Sigmoid colon (tissue), 7 donors: Measurements from ENCODE around the gene MAP3K3. TPM values are rescaled to one million over a fixed set of nuclear protein-coding genes. Genes with fewer than 3 reads are reported as not detected.

Experiments used
- DNase-seq: peaks from one replicate; pipeline ENCODE4 v3.0.0-alpha.2; 2019
- H3K27ac ChIP-seq, 4 donors: fragments of 200-600 bp; sonication (generic); one replicate each; pipeline ENCODE4 v1.5.1; 2016 to 2019; ENCODE audit warnings: mild to moderate bottlenecking in 1 of 4
- H3K27me3 ChIP-seq, 3 donors: fragments of 200-600 bp; sonication (generic); one replicate each; pipeline ENCODE4 v1.5.1; 2019; ENCODE audit warnings: mild to moderate bottlenecking in 1 of 3
- H3K36me3 ChIP-seq, 4 donors: fragments of 200-600 bp; sonication (generic); one replicate each; pipeline ENCODE4 v1.5.1; 2016 to 2019
- H3K4me1 ChIP-seq, 4 donors: fragments of 200-600 bp; sonication (generic); one replicate each; pipeline ENCODE4 v1.5.1; 2017 to 2019
- H3K4me3 ChIP-seq, 4 donors: fragments of 200-600 bp; sonication (generic); one replicate each; pipeline ENCODE4 v1.5.1; 2017 to 2019; ENCODE audit warnings: mild to moderate bottlenecking in 2 of 4, moderate library complexity in 1 of 4
- H3K9me3 ChIP-seq, 4 donors: fragments of 200-600 bp in 3 of 4; sonication (generic) in 3 of 4; one replicate each; pipeline versions ENCODE4 v1.5.1 to v1.6.1; 2013 to 2019
- EP300 ChIP-seq, 4 donors: sonication (generic); formaldehyde crosslinking; IDR thresholded peaks; one replicate each; pipeline ENCODE4 v1.6.1; 2017; ENCODE audit warnings: antibody characterized with exemption in 4 of 4
- POLR2A ChIP-seq, 2 donors: fragments of 450-650 bp; IDR thresholded peaks; one replicate each; pipeline ENCODE4 v1.6.1; 2016; ENCODE audit warnings: antibody characterized with exemption in 2 of 2, mild to moderate bottlenecking in 2 of 2, moderate library complexity in 2 of 2
- POLR2AphosphoS5 ChIP-seq, 4 donors: sonication (generic); formaldehyde crosslinking; IDR thresholded peaks; one replicate each; pipeline ENCODE4 v1.6.1; 2017; ENCODE audit warnings: antibody characterized with exemption in 4 of 4
- WGBS, 2 donors: extraction: QIAGEN DNeasy Blood & Tissue Kit; methylation state at CpG; one replicate each; pipeline ENCODE4 v1.1.7; 2013; 5-methylcytosine and 5-hydroxymethylcytosine counted together
- intact Hi-C: fragments of 100-400 bp; cut with DNase I; formaldehyde crosslinking; loops from one replicate; pipeline ENCODE4 v1.15.1; 2023
- polyA plus RNA-seq, 3 donors: library from polyadenylated mRNA; stranded (reverse); fragments of 200-250 nt; gene quantifications; one replicate each; pipeline ENCODE4 v1.2.3, GENCODE V29; 2013
- total RNA-seq, 4 donors: library from RNA; depleted of rRNA; stranded (reverse); fragments of >200 nt; gene quantifications; one replicate each; pipeline ENCODE4 v1.1.0, GENCODE V29; 2016
- TF ChIP-seq, protein P1 (sequence below), 4 experiments: fragments of 450-650 bp in 3 of 4; fragments of 200-600 bp in 1 of 4; IDR thresholded peaks; one replicate each; pipeline ENCODE4 v1.5.1; 2016 to 2019; ENCODE audit warnings: antibody characterized with exemption in 4 of 4, mild to moderate bottlenecking in 3 of 4, moderate library complexity in 2 of 4
- donor health status: healthy with polysubstance abuse.
- donor health status: Bipolar disorder and iron deficiency.
- donor health status: healthy.

MAP3K3 gene
- total and polyA plus RNA-seq, 7 donors: 4.4 to 68.7 (median 51.5) TPM

DNA sequence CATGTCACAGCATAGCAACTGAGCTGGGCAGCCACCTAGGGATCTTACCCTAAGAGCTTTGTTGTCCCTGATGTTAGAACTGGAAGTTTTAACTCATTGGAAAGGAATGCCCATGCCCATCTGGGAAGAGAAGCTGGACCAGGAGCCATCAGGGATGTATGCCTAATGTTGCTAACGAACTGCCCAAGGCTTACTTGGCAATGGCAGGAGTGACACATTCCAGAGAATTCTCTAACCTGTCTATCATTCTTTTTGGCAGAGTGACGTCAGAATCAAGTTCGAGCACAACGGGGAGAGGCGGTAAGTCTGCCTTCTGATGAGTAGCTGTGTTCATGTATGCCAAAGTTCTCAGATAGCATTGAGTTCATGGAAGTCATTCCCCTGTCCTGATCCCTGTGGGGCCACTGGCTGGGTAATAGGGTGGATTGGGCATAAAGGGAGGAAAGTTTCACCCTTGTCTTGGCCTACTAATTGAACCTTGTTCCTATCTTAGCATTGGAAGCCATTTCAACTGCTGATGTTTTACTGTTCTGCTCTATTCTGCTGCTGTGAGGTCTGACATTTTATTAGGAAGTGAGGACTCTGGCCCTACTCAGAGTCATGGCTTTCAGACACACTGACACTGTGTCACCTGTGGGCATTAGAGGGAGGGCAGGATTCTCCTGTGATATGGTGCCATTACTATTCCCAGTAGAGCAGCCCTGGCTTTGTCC is 23.7 kb downstream of the MAP3K3 start:
- Histone ChIP-seq H3K36me3 (peaks cover 0 to 34% (median 10%) of the 10 kb centered on the region in 4 donors), H3K4me1 (peaks cover 0 to 32% (median 24%) of the 10 kb centered on the region in 4 donors), H3K27me3 (no peaks in the 10 kb centered on the region), H3K4me3 (no peak overlapping the region), H3K9me3 (no peaks in the 10 kb centered on the region), H3K27ac (peak overlapping the region in 3 of 4 donors; percentile 35 to 55 (median 40))
- no peak for TF ChIP-seq POLR2AphosphoS5 (IDR thresholded peaks at IDR 0.05)
- no peak for TF ChIP-seq EP300 (IDR thresholded peaks at IDR 0.05)
- TF ChIP-seq POLR2A (IDR thresholded peaks at IDR 0.05): no peak
- TF ChIP-seq, protein P1, sequence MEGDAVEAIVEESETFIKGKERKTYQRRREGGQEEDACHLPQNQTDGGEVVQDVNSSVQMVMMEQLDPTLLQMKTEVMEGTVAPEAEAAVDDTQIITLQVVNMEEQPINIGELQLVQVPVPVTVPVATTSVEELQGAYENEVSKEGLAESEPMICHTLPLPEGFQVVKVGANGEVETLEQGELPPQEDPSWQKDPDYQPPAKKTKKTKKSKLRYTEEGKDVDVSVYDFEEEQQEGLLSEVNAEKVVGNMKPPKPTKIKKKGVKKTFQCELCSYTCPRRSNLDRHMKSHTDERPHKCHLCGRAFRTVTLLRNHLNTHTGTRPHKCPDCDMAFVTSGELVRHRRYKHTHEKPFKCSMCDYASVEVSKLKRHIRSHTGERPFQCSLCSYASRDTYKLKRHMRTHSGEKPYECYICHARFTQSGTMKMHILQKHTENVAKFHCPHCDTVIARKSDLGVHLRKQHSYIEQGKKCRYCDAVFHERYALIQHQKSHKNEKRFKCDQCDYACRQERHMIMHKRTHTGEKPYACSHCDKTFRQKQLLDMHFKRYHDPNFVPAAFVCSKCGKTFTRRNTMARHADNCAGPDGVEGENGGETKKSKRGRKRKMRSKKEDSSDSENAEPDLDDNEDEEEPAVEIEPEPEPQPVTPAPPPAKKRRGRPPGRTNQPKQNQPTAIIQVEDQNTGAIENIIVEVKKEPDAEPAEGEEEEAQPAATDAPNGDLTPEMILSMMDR (IDR thresholded peaks at IDR 0.05): no peak
- no peak for DNase-seq
- intact Hi-C loops: no loop called here
- 97% methylated on average over 5 of the region's 5 CpGs for WGBS, 2 donors

GRCh38 chr17:63646488-63646806 is 24.2 kb downstream of the MAP3K3 start:
- no peak overlapping the region for H3K4me3 ChIP-seq
- H3K27me3 ChIP-seq: no peaks in the 10 kb centered on the region
- WGBS, 2 donors: 67 to 83% methylated on average over 1 of the region's 1 CpG
- peaks cover 0 to 34% (median 10%) of the 10 kb centered on the region in 4 donors for H3K36me3 ChIP-seq
- no peak for TF ChIP-seq POLR2AphosphoS5 (IDR thresholded peaks at IDR 0.05)
- TF ChIP-seq EP300 (IDR thresholded peaks at IDR 0.05): no peak
- TF ChIP-seq, protein P1 (IDR thresholded peaks at IDR 0.05): no peak
- intact Hi-C loops: no loop called here
- peaks cover 0 to 32% (median 24%) of the 10 kb centered on the region in 4 donors for H3K4me1 ChIP-seq
- H3K27ac ChIP-seq: peak overlapping the region in 3 of 4 donors; percentile 40 to 55 (median 51)
- no peak for DNase-seq
- H3K9me3 ChIP-seq: no peaks in the 10 kb centered on the region

DNA sequence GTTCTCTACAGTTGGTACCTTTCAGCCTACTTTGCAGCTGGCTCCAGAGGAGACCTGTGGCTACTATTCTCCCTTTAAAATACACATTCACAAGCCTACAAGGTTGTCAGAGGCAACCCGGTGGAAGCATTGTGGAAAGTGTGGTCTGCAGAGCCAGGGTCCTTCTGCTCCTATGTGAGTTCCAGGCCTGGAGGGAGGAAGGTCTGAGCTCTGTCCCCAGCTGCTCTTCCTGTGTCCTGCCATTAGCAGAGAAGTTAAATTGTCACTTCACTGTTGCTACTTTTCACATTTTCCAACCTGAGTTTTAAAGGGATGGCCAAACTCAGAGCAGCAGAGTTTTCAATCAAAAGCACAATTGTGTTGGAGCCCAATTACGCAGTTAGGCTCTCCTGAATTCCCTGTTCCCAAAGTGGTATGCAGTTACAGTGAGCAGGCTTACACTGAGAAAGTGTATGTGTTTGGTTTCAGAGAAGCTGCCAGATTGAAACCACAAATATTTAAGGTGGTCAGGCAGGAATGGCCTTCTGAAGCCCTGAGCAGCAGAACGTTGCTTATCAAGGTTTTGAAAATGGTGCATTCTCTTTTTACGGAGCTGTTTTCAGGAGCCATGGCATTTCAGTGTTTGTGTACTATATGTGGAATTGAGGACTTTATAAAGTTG is 25.0 kb downstream of the MAP3K3 start:
- H3K4me3 ChIP-seq: no peak overlapping the region
- no peak for DNase-seq
- no peaks in the 10 kb centered on the region for H3K27me3 ChIP-seq
- H3K4me1 ChIP-seq: peaks cover 0 to 32% (median 26%) of the 10 kb centered on the region in 4 donors
- TF ChIP-seq POLR2AphosphoS5 (IDR thresholded peaks at IDR 0.05) (no peak), POLR2A (IDR thresholded peaks at IDR 0.05) (no peak), EP300 (IDR thresholded peaks at IDR 0.05) (no peak)
- TF ChIP-seq, protein P1 (IDR thresholded peaks at IDR 0.05): no peak
- WGBS, 2 donors: 86 to 88% methylated on average over 4 of the region's 4 CpGs
- no peaks in the 10 kb centered on the region for H3K9me3 ChIP-seq
- peaks cover 0 to 34% (median 10%) of the 10 kb centered on the region in 4 donors for H3K36me3 ChIP-seq
- intact Hi-C loops: no loop called here
- peak overlapping the region in 3 of 4 donors; percentile 7 to 55 (median 51) for H3K27ac ChIP-seq

- Histone ChIP-seq H3K4me1 (peaks cover 0 to 38% (median 33%) of the 10 kb centered on the region in 4 donors), H3K27ac (peak overlapping the region in 2 of 4 donors; percentile 51 to 55), H3K4me3 (no peak overlapping the region), H3K27me3 (no peaks in the 10 kb centered on the region), H3K36me3 (peaks cover 0 to 36% (median 10%) of the 10 kb centered on the region in 4 donors), H3K9me3 (no peaks in the 10 kb centered on the region)
- intact Hi-C loops: no loop called here
- TF ChIP-seq, protein P1 (IDR thresholded peaks at IDR 0.05): no peak
- TF ChIP-seq POLR2AphosphoS5 (IDR thresholded peaks at IDR 0.05): no peak
- TF ChIP-seq EP300 (IDR thresholded peaks at IDR 0.05): no peak
- no peak for DNase-seq
Observed at GRCh38 chr17:63647936-63648335, 25.7 kb downstream of the MAP3K3 start.
